NCI-H524 treated with DMSO at 0.1 percent for 48 hours (cell line): ENCODE data around the gene BEST3.
"Not testable (repeated sequence)": the region's sequence is repeated elsewhere in the genome, so short reads cannot be mapped to it uniquely, and the experiment has no call there.

ENCODE experiments used
- DNase-seq: peaks from one replicate; lab custom pipeline; 2025; lab: John Stamatoyannopoulos, UW

BEST3 gene

GRCh38 chr12:69688021-69688420 lies 11.1 kb downstream of the BEST3 start:
- no peak for DNase-seq

- no peak for DNase-seq
Measured at GRCh38 chr12:69687390-69687789, 11.7 kb downstream of the BEST3 start.

- no peak for DNase-seq
Measured at GRCh38 chr12:69686731-69687130, 12.4 kb downstream of the BEST3 start.

GRCh38 chr12:69685810-69686209 lies 13.3 kb downstream of the BEST3 start:
- DNase-seq: no peak

GRCh38 chr12:69684466-69684865 lies 14.6 kb downstream of the BEST3 start:
- DNase-seq: no peak

GRCh38 chr12:69682110-69682755 lies 16.9 kb downstream of the BEST3 start:
- no peak for DNase-seq

GRCh38 chr12:69679119-69679518 lies 20.0 kb downstream of the BEST3 start:
- DNase-seq: no peak

- no peak for DNase-seq
Measured at GRCh38 chr12:69676257-69677012, 22.7 kb downstream of the BEST3 start.

- DNase-seq: no peak
Measured at GRCh38 chr12:69672195-69672594, 26.9 kb downstream of the BEST3 start.

GRCh38 chr12:69671597-69671996 lies 27.5 kb downstream of the BEST3 start:
- DNase-seq: peak; percentile 52

- DNase-seq: peak; percentile 83
Measured at GRCh38 chr12:69666798-69667197, 32.3 kb downstream of the BEST3 start.

GRCh38 chr12:69664930-69665377 lies 34.1 kb downstream of the BEST3 start:
- DNase-seq: not testable (repeated sequence)

- no peak for DNase-seq
Measured at GRCh38 chr12:69663726-69664125, 35.4 kb downstream of the BEST3 start.

- peak; percentile 90 for DNase-seq
Measured at GRCh38 chr12:69662764-69663163, 36.3 kb downstream of the BEST3 start.

GRCh38 chr12:69661386-69661785 lies 37.7 kb downstream of the BEST3 start:
- DNase-seq: no peak

- DNase-seq: no peak
Measured at GRCh38 chr12:69660164-69660863, 38.8 kb downstream of the BEST3 start.

GRCh38 chr12:69658203-69658602 lies 40.9 kb downstream of the BEST3 start:
- no peak for DNase-seq

GRCh38 chr12:69657376-69658137 lies 41.5 kb downstream of the BEST3 start:
- DNase-seq: no peak

GRCh38 chr12:69655616-69656340 lies 43.3 kb downstream of the BEST3 start:
- DNase-seq: no peak

- DNase-seq: no peak
Measured at GRCh38 chr12:69653703-69654102, 45.4 kb downstream of the BEST3 start.

GRCh38 chr12:69651922-69652321 lies 47.2 kb downstream of the BEST3 start:
- no peak for DNase-seq

GRCh38 chr12:69649529-69649928 lies 49.6 kb downstream of the BEST3 start:
- no peak for DNase-seq
